Hepatocyte (in vitro differentiated cells): ENCODE results near the gene CYTH1. TPM values are rescaled to one million over a fixed set of nuclear protein-coding genes. Genes with fewer than 3 reads are reported as not detected.

ENCODE experiments used
- DNase-seq: peaks from one replicate; pipeline ENCODE4 v3.0.0-alpha.2; 2016; ENCODE audit warnings: low spot score
- H2AFZ ChIP-seq: fragments of 200-600 bp; sonication (generic); 2 replicates; pipeline ENCODE4 v1.6.0; 2016; ENCODE audit warnings: antibody characterized with exemption, mild to moderate bottlenecking
- H3K27ac ChIP-seq: fragments of 200-600 bp; sonication (generic); 2 replicates; pipeline ENCODE4 v1.5.1; 2016; ENCODE audit warnings: mild to moderate bottlenecking
- H3K27me3 ChIP-seq: fragments of 200-600 bp; sonication (generic); 2 replicates; pipeline ENCODE4 v1.6.1; 2016
- H3K36me3 ChIP-seq: fragments of 200-600 bp; sonication (generic); replicated peaks from 2 replicates; pipeline ENCODE4 v1.5.1; 2016; ENCODE audit warnings: low read depth; ENCODE audit not compliant: insufficient read depth
- H3K4me1 ChIP-seq: fragments of 200-600 bp; sonication (generic); 2 replicates; pipeline ENCODE4 v1.5.1; 2016; ENCODE audit warnings: mild to moderate bottlenecking, moderate library complexity; ENCODE audit not compliant: insufficient read depth
- H3K4me2 ChIP-seq: fragments of 200-600 bp; sonication (generic); 2 replicates; pipeline ENCODE4 v1.6.0; 2016
- H3K4me3 ChIP-seq: fragments of 200-600 bp; sonication (generic); 2 replicates; pipeline ENCODE4 v1.5.1; 2016; ENCODE audit warnings: mild to moderate bottlenecking
- H3K79me2 ChIP-seq: fragments of 200-600 bp; sonication (generic); 2 replicates; pipeline ENCODE4 v1.6.0; 2017; ENCODE audit warnings: mild to moderate bottlenecking
- H3K9me2 ChIP-seq: fragments of 200-600 bp; sonication (generic); replicated peaks from 2 replicates; pipeline ENCODE4 v1.6.0; 2017; ENCODE audit warnings: mild to moderate bottlenecking; ENCODE audit not compliant: insufficient read depth
- H3K9me3 ChIP-seq: fragments of 200-600 bp; sonication (generic); 2 replicates; pipeline ENCODE4 v1.5.1; 2016; ENCODE audit warnings: low read depth, mild to moderate bottlenecking
- H4K20me1 ChIP-seq: fragments of 200-600 bp; sonication (generic); 2 replicates; pipeline ENCODE4 v1.6.0; 2016; ENCODE audit warnings: mild to moderate bottlenecking; ENCODE audit not compliant: insufficient read depth, poor library complexity, severe bottlenecking
- CTCF ChIP-seq: fragments of 200-600 bp; sonication (generic); IDR thresholded peaks from 2 replicates; pipeline ENCODE4 v1.5.1; 2016; ENCODE audit warnings: antibody characterized with exemption, mild to moderate bottlenecking; ENCODE audit not compliant: poor library complexity
- EZH2 ChIP-seq: fragments of 200-600 bp; sonication (generic); IDR thresholded peaks from 2 replicates; pipeline ENCODE4 v1.6.1; 2016; ENCODE audit warnings: antibody characterized with exemption, mild to moderate bottlenecking, borderline replicate concordance
- EZH2phosphoT487 ChIP-seq: fragments of 200-600 bp; sonication (generic); IDR thresholded peaks from one replicate; pipeline ENCODE4 v1.6.1; 2018; ENCODE audit warnings: antibody characterized with exemption, mild to moderate bottlenecking, low read depth, moderate library complexity; ENCODE audit not compliant: unreplicated experiment, severe bottlenecking
- WGBS: methylation state at CpG from one replicate; pipeline ENCODE4 v1.1.6; 2016; ENCODE audit warnings: low lambda C conversion rate; ENCODE audit errors: missing lambda C conversion rate; 5-methylcytosine and 5-hydroxymethylcytosine counted together
- polyA plus RNA-seq: library from polyadenylated mRNA; unstranded; fragments of >200 nt; fragmentation: Nextera tagmentation; extraction: Ambion mirVana; gene quantifications from 2 replicates; pipeline ENCODE4 v1.2.1, GENCODE V29; 2016
- total RNA-seq: library from RNA; depleted of rRNA; stranded (reverse); fragments of >200 nt; gene quantifications from 2 replicates; pipeline ENCODE4 v1.2.3, GENCODE V29; 2014

CYTH1 gene
- total and polyA plus RNA-seq, 2 experiments from 2014 or later, result 38.5 to 44.4 TPM

DNA sequence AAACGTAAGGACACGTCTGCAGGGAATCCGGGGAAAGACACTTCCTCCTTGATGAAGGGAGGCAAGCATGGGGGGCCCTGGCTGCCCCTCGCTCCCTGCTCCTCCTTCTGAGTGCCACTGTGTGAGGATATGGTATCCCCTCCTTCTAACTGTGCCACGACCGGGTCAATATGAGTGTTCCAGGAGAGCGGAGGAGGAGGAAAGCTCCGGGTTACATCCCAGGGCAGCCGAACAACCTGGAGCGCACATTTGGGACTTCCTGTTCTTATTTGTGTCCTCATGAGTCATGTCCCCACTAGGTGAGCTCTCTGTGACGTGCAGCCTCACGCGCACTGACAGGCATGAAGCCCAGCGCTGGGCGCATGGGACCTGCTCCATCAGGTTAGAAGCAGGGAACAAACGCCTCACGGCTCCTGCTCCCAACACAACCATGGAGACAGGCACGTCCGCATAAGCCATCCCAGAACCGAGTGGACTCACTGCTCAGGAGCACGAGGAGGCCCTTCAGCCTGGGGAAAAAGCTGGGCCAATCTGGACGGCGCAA, 112.0 kb downstream of the CYTH1 start:
- H3K9me2 ChIP-seq, result no peaks in the 10 kb centered on the region
- H3K27me3 ChIP-seq, result no peaks in the 10 kb centered on the region
- no peak overlapping the region for H3K27ac ChIP-seq
- H2AFZ ChIP-seq, result no peak overlapping the region
- peaks cover 8% of the 10 kb centered on the region for H3K4me1 ChIP-seq
- DNase-seq, result no peak
- no peak overlapping the region for H3K4me3 ChIP-seq
- H4K20me1 ChIP-seq, result no peaks in the 10 kb centered on the region
- WGBS, result 94% methylated on average over 23 of the region's 23 CpGs
- no peaks in the 10 kb centered on the region for H3K79me2 ChIP-seq
- no peaks in the 10 kb centered on the region for H3K36me3 ChIP-seq
- H3K4me2 ChIP-seq, result no peak overlapping the region
- TF ChIP-seq CTCF (no peak), EZH2phosphoT487 (no peak), EZH2 (no peak)
- H3K9me3 ChIP-seq, result no peaks in the 10 kb centered on the region

DNA sequence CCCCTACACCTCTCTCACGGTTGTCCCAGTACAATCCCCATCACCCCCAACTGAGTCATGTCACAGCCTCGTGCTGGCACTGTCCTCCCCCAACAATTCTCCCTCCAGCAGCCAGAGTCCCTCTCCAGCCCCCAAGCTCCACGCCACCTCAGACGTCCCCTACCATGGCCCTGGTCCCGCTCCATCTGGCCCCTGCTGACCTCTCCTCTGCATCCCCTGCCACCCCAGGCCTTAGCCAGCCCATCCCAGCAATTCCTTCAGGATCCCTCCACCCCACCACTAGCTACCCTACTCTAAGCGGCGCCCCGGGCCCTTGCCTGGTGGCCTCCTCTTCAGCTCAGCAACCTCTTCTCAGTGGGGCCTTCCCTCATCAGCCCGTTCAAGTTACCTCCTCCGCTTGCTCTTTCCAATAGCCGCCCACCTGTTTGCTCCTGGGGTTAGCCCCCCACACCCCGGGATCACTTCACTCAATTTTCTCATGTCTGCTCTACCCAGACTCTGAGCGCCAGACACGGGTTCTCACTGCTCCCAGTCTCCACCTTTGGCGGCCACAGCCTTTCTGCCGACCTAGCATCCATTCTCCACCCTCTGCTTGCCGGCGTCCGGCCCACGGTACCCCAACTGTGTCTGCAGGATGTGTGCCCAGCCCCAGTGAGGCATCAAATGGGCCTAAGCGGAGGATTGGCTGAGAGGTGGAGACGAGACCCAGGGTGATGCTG, 112.7 kb downstream of the CYTH1 start:
- H3K27ac ChIP-seq, result no peak overlapping the region
- no peaks in the 10 kb centered on the region for H3K27me3 ChIP-seq
- DNase-seq, result no peak
- WGBS, result 94% methylated on average over 22 of the region's 22 CpGs
- H3K9me3 ChIP-seq, result no peaks in the 10 kb centered on the region
- H3K9me2 ChIP-seq, result no peaks in the 10 kb centered on the region
- no peaks in the 10 kb centered on the region for H3K36me3 ChIP-seq
- H3K4me2 ChIP-seq, result no peak overlapping the region
- H3K4me1 ChIP-seq, result peaks cover 8% of the 10 kb centered on the region
- TF ChIP-seq CTCF (no peak), EZH2 (no peak), EZH2phosphoT487 (no peak)
- no peak overlapping the region for H2AFZ ChIP-seq
- H4K20me1 ChIP-seq, result no peaks in the 10 kb centered on the region
- no peak overlapping the region for H3K4me3 ChIP-seq
- no peaks in the 10 kb centered on the region for H3K79me2 ChIP-seq

GRCh38 chr17:78668847-78669246, 113.2 kb downstream of the CYTH1 start:
- Histone ChIP-seq H3K36me3 (no peaks in the 10 kb centered on the region), H4K20me1 (no peaks in the 10 kb centered on the region), H3K9me3 (no peaks in the 10 kb centered on the region), H3K4me2 (no peak overlapping the region), H3K4me3 (no peak overlapping the region), H2AFZ (no peak overlapping the region), H3K9me2 (no peaks in the 10 kb centered on the region), H3K4me1 (peaks cover 8% of the 10 kb centered on the region), H3K27me3 (no peaks in the 10 kb centered on the region), H3K79me2 (no peaks in the 10 kb centered on the region), H3K27ac (no peak overlapping the region)
- TF ChIP-seq EZH2 (no peak), EZH2phosphoT487 (no peak), CTCF (no peak)
- DNase-seq, result no peak
- 95% methylated on average over 4 of the region's 4 CpGs for WGBS
